Hematopoietic multipotent progenitor cell treated with erythropoietin and hydrocortisone succinate and interleukin-3 and kit ligand, for 17 days (in vitro differentiated cells): ENCODE results near the gene ERVV-1.
A peak's percentile ranks its signal among the peaks of the same experiment; 100 is the strongest.
"Not testable (repeated sequence)": the region's sequence is repeated elsewhere in the genome, so short reads cannot be mapped to it uniquely, and the experiment has no call there.

Experiments used
- DNase-seq: peaks from one replicate; pipeline ENCODE4 v3.0.0-alpha.2; 2015; ENCODE audit warnings: low spot score

ERVV-1 gene, protein sequence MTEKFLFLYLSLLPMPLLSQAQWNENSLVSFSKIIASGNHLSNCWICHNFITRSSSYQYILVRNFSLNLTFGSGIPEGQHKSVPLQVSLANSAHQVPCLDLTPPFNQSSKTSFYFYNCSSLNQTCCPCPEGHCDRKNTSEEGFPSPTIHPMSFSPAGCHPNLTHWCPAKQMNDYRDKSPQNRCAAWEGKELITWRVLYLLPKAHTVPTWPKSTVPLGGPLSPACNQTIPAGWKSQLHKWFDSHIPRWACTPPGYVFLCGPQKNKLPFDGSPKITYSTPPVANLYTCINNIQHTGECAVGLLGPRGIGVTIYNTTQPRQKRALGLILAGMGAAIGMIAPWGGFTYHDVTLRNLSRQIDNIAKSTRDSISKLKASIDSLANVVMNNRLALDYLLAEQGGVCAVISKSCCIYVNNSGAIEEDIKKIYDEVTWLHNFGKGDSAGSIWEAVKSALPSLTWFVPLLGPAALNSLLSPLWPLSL

DNA sequence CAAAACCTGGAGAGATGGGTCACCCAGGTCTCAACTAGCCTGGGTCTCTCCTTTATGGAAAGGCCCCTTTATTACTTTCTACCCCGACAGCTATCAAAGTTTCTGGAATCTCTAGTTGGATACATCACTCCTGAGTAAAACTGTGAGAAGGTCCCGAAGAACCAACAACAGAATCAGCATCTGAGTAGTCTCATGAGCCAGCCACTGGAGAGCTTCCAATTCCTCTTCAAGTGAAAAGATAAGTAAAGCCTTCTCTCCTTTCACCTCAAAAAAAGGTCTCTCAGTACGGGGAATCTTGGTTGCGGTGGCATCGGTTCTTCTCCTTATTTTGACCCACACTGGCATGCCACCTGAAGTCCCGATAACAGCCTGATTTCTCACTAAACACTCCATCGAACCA lies at the start of gene ERVV-1:
ERVV-1 (plus strand) TSS at position 301 of the 400 bp plus-strand sequence. CDS start 170 bp downstream, outside the sequence.
- DNase-seq = no peak

- no peak for DNase-seq
These were observed 45.9 kb upstream of the ERVV-1 start for GRCh38 chr19:52967772-52968171.

DNA sequence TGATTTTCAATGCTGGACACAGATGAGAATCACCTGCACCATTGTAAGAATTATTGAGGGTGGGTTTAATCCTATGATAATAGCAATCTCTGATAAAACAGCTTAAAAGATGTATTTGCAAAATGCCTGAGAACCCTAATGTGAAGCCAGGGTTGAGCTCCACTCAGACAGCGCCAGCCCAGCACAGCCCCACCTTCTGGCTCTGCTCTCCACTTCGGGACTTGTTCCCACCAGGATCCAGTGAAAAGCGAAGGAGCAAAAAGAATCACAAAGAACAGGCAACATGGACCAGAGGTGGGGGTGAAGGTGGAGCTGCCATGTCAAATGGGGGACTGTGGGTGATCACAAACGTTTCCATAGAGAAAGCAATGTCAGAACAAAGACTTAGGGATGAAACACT lies 32.4 kb upstream of the ERVV-1 start:
- no peak for DNase-seq

DNA sequence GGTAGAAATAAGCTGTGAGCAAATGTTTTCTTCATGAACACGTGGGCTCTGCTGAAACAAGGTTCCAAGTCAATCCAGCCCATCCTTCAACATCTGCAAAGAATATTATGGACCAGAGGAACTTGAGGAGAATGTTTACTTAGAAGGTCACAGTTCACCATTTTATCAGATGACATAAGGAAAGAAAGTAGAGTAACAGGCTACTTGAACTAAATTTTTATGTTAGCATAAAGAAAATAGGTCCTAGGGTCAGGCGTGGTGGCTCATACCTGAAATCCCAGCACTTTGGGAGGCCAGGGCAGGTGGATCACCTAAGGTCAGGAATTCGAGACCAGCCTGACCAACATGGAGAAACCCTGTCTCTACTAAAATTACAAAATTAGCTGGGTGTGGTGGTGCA lies 30.6 kb upstream of the ERVV-1 start:
- DNase-seq = not testable (repeated sequence)

DNA sequence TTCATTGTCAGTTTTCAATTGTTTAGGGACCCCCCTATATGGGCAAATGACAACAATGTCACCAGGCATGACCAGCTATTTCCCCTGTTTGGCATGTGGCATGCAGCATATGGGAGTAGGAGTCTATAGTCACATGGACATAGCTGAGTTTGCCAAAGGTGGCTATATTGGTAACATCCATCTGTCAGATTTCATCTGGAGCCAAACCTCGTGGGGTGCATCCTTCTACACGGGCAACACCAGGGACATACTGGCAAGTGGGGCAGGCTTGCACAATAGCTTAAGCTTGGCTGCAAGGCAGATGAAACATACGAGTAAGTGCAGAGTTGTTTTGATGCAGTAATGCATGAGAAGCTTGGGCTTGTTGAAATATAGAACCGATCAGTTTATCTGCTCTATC lies 26.5 kb upstream of the ERVV-1 start:
- no peak for DNase-seq

DNA sequence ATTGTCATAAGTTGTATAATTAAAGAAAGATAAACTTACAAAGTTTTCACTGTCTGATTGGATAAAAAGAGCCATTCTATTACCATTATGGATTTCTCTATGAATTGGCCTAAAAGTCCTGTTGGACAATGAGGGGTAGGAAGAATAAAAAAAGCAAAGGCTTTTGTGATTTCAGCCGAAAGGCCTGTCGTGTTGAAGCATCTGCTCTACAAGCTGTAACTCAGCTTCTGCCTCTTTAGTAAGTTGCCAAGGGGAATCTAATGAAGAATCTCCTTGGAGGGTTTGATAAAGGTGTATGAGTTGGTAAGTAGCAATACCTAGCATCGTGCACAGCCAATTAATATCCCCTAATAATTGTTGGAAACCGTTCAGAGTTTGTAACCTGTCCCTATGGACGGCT lies 25.2 kb upstream of the ERVV-1 start:
- no peak for DNase-seq

DNA sequence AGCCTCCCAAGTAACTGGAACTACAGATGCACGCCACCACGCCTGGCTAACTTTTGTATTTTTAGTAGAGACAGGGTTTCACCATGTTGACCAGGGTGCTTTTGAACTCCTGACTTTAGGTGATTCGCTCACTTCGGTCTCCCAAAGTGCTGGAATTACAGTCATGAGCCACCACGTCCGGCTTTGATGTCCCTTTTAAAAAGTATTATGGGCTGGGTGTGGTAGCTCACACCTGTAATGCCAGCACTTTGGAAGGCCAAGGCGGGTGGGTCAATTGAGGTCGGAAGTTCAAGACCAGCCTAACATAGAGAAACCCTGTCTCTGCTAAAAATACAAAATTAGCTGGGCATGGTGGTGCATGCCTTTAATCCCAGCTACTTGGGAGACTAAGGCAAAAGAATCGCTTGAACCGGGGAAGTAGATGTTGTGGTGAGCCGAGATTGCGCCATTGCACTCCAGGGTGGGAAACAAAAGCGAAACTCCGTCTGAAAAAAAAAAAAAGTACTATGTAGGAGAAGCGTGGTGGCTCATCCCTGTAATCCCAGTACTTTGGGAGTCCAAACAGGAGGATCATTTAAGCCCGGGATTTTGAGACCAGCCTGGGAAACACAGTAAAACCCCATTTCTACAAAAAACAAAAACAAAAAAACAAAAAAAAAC lies 22.8 kb upstream of the ERVV-1 start:
- DNase-seq = no peak

- no peak for DNase-seq
These were observed 22.2 kb upstream of the ERVV-1 start for GRCh38 chr19:52991484-52991883.

DNA sequence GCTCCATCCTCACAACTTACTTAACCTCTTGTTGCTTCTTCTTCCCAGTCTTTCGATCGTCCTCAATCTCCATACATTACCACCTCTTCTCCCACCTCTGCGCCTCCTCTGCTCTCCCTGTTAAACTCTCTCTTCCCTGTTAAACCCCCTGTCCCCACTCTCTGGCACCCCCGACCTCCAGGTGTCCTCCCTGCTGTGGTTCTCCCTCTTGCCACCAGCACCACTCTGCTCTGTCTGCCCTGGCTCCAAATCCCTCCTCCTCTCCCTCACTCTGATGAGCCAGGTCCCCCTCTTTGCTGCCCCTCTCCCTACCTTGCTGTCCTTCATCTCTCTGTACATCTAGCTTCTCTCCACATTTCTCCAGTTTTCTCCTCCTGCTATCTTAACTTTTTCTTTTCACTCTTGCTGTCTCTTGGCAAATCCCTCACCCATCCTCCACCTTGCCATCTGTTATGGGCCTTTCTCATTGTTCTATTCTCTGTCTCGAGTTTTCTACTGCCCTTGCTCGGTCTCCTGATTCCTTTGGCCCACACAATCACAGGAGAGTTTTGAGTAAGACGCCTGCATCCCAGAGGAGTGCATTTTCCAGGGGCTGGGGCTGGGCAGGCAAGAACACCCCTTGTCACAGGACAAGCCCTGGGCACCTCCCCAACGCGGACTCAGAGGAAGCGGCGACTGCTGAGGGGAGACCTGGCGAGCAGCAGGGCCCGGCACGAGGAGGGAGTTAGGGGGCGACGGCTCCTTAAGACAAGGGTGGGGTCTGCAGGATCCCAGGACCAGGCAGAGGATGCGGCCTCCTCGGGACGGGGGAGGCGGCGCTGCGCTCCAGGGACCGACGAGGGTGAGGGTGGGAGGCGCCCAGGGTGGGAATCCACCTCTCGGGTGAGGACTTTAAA lies 21.4 kb upstream of the ERVV-1 start:
- DNase-seq = no peak

DNA sequence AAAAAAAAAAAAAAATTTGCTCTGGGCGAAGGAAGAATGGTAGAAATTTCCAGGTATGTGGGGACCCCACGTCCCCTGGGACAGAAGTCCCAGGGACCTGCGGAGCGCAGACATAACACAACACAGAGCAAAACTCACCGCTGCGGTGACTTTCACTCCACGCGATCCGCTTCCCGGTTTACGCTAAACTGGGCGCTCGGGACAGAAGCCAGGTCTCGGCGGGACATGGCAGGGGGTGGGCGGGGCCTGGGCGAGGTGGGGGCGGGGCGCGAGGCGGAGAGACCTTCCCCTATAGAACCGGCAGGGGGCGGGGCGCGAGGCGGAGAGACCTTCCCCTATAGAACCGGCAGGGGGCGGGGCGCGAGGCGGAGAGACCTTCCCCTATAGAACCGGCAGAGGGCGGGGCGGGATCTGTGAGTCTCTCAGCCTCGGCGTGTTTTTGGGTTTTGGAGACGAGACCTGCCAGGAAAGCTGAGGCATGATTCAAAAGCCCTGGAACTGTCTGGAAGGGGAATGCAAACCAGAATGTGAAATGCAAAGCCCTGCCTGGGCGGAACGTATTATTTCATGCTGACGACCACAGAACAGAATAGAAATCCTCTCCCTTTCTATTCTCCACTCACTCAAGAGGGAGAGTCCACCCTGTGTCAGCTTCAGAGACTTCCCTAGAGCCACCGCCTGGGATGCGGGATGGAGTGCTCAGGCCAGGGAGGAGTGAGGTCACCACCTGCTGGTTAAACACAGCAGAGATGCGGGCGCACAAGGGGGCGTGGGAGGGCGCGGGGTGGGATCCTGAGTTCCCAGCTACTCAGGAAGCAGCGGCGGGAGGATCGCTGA lies 20.2 kb upstream of the ERVV-1 start:
- peak; percentile 61 for DNase-seq

DNA sequence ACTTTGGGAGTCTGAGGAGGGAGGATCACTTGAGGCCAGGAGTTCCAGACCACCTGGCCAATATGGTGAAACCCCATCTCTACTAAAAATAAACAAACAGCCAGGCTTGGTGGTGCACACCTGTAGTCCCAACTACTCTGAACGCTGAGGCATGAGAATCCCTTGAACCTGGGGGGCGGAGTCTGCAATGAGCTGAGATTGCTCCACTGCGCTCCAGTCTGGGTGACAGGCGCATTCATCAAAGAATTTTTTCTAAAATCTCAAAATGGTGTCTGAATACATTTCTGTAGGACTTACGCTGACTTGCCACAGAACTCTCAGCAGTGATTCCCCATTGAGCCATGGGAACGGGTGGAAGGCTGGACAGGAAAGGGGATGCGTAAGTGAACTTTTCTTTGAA lies 18.0 kb upstream of the ERVV-1 start:
- no peak for DNase-seq

DNA sequence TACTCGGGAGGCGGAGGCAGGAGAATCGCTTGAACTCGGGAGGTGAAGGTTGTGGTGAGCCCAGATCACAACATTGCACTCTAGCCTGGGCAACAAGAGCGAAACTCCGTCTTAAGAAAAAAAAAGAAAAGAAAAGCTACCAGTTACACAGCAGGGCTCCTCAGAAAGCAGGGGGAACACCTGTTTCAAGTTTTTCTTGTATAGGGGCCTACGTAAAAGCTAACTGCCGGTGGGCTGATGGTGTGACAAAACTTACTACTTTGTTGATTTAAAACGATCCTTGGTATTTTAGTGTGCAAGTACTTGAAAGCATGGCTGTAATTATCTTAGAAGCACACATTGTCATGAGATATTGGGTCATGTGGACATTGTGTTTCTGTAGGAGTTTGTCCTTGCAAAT lies 15.7 kb upstream of the ERVV-1 start:
- no peak for DNase-seq

- DNase-seq = no peak
These were observed 11.2 kb upstream of the ERVV-1 start for GRCh38 chr19:53002479-53002878.

- no peak for DNase-seq
These were observed 9.5 kb upstream of the ERVV-1 start for GRCh38 chr19:53004242-53004641.

DNA sequence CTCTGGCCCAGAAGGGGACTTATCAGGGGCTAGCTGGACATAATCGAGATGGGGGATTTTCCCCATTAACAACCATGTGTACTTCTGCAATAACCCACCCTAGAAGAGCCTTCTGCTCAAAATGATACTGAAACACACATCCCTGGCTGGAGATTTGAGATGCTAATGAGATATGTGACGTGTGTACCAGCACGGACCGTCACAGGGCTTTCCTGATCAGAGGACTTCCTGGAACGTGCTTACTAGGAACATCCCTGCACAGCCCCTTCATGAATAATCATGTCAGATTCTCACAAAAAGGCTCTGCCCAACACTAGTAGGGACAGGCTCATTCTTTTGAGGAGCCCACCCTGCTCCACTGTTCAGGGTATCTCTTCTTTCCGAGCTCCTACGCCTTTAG lies 6.5 kb upstream of the ERVV-1 start:
- no peak for DNase-seq

GRCh38 chr19:53007606-53008005 lies 6.1 kb upstream of the ERVV-1 start:
- no peak for DNase-seq

DNA sequence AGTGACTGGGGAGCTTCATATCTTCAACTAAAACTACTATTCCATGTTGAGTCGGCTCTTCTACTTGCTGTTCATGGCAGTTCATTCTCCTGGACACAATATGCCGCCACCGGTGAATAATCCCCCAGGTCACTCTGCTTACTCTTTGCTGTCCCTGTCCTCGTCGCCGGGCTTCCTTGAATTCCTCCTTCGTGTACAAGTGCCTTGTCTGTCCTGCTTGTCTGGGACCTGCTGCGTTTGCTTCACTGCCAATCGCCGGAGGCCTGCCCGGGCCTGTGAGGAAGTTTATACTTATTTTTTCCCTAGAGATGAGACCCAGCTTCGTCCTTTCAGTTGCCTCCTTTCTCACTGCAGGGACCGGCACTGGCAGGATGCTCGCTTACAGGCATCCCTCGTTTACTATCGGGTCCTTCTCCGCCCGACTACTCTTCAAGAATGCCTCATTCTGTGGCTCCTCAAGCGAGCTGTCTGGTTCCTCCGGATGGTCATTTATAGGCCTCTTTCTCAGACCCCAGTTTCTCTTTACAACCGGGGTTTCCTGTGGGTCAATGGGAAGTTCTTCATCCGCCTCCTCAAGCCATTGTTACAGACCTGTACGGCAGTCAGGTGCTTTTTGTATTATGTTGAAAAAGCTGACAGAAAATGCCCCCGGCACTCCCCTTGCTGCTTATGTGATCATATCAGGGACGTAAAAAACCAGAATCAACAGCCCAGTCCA lies 5.5 kb upstream of the ERVV-1 start:
- no peak for DNase-seq

- no peak for DNase-seq
These were observed 3.2 kb upstream of the ERVV-1 start for GRCh38 chr19:53010494-53010893.

DNA sequence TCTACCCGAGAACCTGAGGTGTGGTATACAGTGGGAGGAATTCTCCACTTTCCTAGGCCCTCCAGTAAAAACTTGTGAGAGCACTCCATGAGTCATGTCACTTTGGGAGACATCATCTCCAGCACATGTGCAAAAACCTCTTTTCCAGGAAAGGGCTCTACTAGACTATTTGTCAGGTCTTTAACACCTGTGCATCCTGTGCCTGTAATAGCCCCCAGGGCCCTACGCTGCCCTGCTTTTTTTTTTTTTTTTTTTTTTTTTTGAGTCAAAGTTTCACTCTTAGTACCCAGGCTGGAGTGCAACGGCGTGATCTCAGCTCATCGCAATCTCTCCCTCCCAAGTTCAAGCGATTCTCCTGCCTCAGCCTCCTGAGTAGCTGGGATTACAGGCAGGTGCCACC lies 1.7 kb upstream of the ERVV-1 start:
- DNase-seq = no peak

- no peak for DNase-seq
These were observed 1.4 kb downstream of the ERVV-1 start for GRCh38 chr19:53015159-53015558.

DNA sequence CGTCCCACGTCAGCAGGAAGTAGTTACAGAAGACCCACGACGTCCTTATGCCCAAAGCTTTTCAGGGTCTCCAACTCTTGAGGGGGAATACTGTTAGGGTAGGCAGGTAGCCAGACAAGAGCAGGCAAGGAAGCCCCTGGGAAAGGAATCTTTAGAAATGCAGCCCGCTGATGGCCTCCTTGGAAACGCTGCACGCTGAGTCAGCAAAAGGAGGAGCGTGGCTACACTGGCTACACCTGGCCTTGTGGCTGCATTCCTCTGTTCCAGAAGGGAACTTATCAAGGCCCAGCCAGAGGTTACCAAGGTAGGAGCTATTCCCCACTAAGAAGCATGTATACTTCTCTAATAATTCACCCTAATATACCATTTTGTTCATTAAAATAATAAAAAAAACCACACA lies 2.0 kb downstream of the ERVV-1 start:
- no peak for DNase-seq
